Esophagus muscularis mucosa (tissue), 4 donors: Measurements from ENCODE around the gene KHSRP. TPM values are rescaled to one million over a fixed set of nuclear protein-coding genes. Genes with fewer than 3 reads are reported as not detected.
"Not testable (repeated sequence)": the region's sequence is repeated elsewhere in the genome, so short reads cannot be mapped to it uniquely, and the experiment has no call there.

Source experiments
- DNase-seq: peaks from one replicate; pipeline ENCODE4 v3.0.0-alpha.2; 2017; ENCODE audit errors: extremely low spot score
- H3K27ac ChIP-seq, 4 donors: fragments of 200-600 bp; sonication (generic); replicated peaks in 1 of 4; 1 replicate in 3 of 4; 2 replicates in 1 of 4; pipeline ENCODE4 v1.5.1; 2016 to 2019; ENCODE audit warnings: mild to moderate bottlenecking in 1 of 4
- H3K27me3 ChIP-seq, 4 donors: fragments of 200-600 bp; sonication (generic); one replicate each; pipeline versions ENCODE4 v1.5.1 to v1.6.0; 2016 to 2019
- H3K36me3 ChIP-seq, 4 donors: fragments of 200-600 bp; sonication (generic); one replicate each; pipeline ENCODE4 v1.5.1; 2016 to 2019
- H3K4me1 ChIP-seq, 4 donors: fragments of 200-600 bp; sonication (generic); one replicate each; pipeline ENCODE4 v1.5.1; 2016 to 2019
- H3K4me3 ChIP-seq, 4 donors: fragments of 200-600 bp; sonication (generic); 1 replicate in 2 of 4; 2 replicates in 2 of 4; pipeline ENCODE4 v1.5.1; 2016 to 2019; ENCODE audit warnings: mild to moderate bottlenecking in 4 of 4, moderate library complexity in 1 of 4
- H3K9me3 ChIP-seq, 4 donors: fragments of 200-600 bp; sonication (generic); 1 replicate in 3 of 4; 2 replicates in 1 of 4; pipeline ENCODE4 v1.5.1; 2016 to 2019
- EP300 ChIP-seq: sonication (generic); formaldehyde crosslinking; IDR thresholded peaks from one replicate; pipeline ENCODE4 v1.6.1; 2017; ENCODE audit warnings: antibody characterized with exemption
- POLR2A ChIP-seq: fragments of 450-650 bp; IDR thresholded peaks from one replicate; pipeline ENCODE4 v1.6.1; 2017; ENCODE audit warnings: antibody characterized with exemption, moderate library complexity, mild to moderate bottlenecking, low read depth
- POLR2AphosphoS5 ChIP-seq, 2 donors: sonication (generic); formaldehyde crosslinking; IDR thresholded peaks; one replicate each; pipeline ENCODE4 v1.6.1; 2017; ENCODE audit warnings: antibody characterized with exemption in 2 of 2
- WGBS: methylation state at CpG from one replicate; pipeline ENCODE4 v1.1.5; 2018; 5-methylcytosine and 5-hydroxymethylcytosine counted together
- intact Hi-C: fragments of 100-400 bp; cut with DNase I; formaldehyde crosslinking; loops from one replicate; pipeline ENCODE4 v1.15.1; 2023
- total RNA-seq, 4 donors: library from RNA; depleted of rRNA; stranded (reverse); fragments of >200 nt; gene quantifications; one replicate each; pipeline versions ENCODE4 v1.1.0 to v1.2.1, GENCODE V29; 2016
- TF ChIP-seq, protein P1 (sequence below), 3 experiments: fragments of 200-600 bp in 2 of 3; fragments of 450-650 bp in 1 of 3; sonication (generic) in 2 of 3; IDR thresholded peaks; one replicate each; pipeline ENCODE4 v1.5.1; 2017 to 2019; ENCODE audit warnings: antibody characterized with exemption in 3 of 3, mild to moderate bottlenecking in 2 of 3, moderate library complexity in 1 of 3

The KHSRP gene
- total RNA-seq, 4 donors from 2014 or later = 105 to 202 (median 148) TPM

DNA sequence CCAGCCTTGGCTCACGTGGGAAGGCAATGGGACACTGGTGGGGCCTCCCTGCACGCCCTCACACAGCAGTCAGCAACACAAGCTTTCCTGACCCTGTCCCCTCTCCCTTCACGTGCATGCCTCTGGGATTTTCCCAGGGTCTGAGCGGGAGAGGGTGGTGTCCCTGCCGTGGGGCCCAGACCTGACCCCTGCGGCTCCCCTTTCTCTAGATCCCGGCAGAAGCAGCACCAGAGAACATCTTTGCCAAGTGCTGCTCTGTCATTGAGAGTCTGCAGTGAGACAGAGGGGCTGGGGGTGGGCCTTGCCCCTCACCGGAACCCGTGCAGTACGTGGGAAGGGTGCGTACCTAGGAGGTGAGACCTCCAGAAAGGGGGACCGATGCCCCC, 12.6 kb downstream of the KHSRP start:
- 71% methylated on average over 6 of the region's 12 CpGs for WGBS
- no peak for TF ChIP-seq EP300
- no peak for TF ChIP-seq POLR2A
- no peak for TF ChIP-seq POLR2AphosphoS5 (IDR thresholded peaks at IDR 0.05)
- TF ChIP-seq, protein P1, sequence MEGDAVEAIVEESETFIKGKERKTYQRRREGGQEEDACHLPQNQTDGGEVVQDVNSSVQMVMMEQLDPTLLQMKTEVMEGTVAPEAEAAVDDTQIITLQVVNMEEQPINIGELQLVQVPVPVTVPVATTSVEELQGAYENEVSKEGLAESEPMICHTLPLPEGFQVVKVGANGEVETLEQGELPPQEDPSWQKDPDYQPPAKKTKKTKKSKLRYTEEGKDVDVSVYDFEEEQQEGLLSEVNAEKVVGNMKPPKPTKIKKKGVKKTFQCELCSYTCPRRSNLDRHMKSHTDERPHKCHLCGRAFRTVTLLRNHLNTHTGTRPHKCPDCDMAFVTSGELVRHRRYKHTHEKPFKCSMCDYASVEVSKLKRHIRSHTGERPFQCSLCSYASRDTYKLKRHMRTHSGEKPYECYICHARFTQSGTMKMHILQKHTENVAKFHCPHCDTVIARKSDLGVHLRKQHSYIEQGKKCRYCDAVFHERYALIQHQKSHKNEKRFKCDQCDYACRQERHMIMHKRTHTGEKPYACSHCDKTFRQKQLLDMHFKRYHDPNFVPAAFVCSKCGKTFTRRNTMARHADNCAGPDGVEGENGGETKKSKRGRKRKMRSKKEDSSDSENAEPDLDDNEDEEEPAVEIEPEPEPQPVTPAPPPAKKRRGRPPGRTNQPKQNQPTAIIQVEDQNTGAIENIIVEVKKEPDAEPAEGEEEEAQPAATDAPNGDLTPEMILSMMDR (IDR thresholded peaks at IDR 0.05) = no peak
- Histone ChIP-seq H3K4me3 (no peak overlapping the region), H3K27me3 (no peaks in the 10 kb centered on the region), H3K9me3 (no peaks in the 10 kb centered on the region), H3K4me1 (peaks cover 0 to 23% (median 17%) of the 10 kb centered on the region in 4 donors), H3K36me3 (peaks cover 31 to 36% (median 34%) of the 10 kb centered on the region in 4 donors), H3K27ac (peak overlapping the region in 1 of 4 donors; percentile 53)
- no peak for DNase-seq
- intact Hi-C loops = no loop called here

DNA sequence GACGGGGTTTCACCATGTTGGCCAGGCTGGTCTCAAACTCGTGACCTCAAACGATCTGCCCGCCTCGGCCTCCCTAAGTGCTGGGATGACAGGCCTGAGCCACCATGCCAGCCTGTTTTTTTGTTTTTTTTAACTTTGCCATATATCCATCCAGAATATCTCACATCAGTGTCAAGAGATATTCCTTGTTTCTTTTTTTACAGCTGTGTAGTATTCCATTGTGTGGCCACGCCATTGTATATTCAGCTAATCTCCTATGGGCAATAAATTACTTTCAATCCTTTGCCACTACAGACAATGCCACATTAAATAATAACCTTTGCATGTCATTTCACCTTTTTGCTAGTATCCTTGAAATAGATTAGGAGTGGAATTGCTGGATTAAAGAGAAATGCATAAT, 15.3 kb downstream of the KHSRP start:
- H3K36me3 ChIP-seq = peaks cover 4 to 9% (median 7%) of the 10 kb centered on the region in 4 donors
- intact Hi-C loops = no loop called here
- no peak overlapping the region for H3K27ac ChIP-seq
- peaks cover 0 to 19% (median 15%) of the 10 kb centered on the region in 4 donors for H3K4me1 ChIP-seq
- H3K9me3 ChIP-seq = no peaks in the 10 kb centered on the region
- no peaks in the 10 kb centered on the region for H3K27me3 ChIP-seq
- no peak for DNase-seq
- TF ChIP-seq, protein P1 (IDR thresholded peaks at IDR 0.05) = no peak
- H3K4me3 ChIP-seq = no peak overlapping the region
- WGBS = 98% methylated on average over 6 of the region's 6 CpGs

DNA sequence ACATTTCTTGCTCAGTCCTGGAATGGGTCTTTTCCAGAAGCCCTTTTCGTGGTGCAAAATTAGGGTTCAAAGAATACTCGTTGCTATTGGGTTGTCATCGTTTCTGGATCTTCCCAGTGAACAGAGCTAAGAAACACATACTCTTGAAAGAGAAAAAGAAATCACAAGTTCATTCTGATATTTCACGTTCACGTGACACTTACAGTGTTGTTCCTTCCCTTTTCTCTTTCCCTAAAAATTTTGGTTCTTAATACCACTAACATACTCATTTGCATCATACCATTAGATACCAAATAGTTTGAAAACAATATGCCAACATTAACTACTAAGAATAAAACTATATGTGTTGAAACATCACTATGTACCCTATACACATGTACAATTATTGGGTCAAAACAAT, 18.2 kb downstream of the KHSRP start:
- Histone ChIP-seq H3K9me3 (no peaks in the 10 kb centered on the region), H3K4me3 (no peak overlapping the region), H3K4me1 (peaks cover 0 to 5% (median 0%) of the 10 kb centered on the region in 4 donors), H3K36me3 (no peaks in the 10 kb centered on the region), H3K27me3 (no peaks in the 10 kb centered on the region), H3K27ac (no peak overlapping the region)
- 86% methylated on average over 5 of the region's 5 CpGs for WGBS
- no peak for DNase-seq
- TF ChIP-seq POLR2A (no peak), EP300 (no peak), POLR2AphosphoS5 (IDR thresholded peaks at IDR 0.05) (no peak)
- TF ChIP-seq, protein P1 (IDR thresholded peaks at IDR 0.05) = no peak
- intact Hi-C loops = no loop called here

- DNase-seq = no peak
- Histone ChIP-seq H3K4me3 (no peak overlapping the region), H3K27ac (no peak overlapping the region), H3K4me1 (peaks cover 0 to 5% (median 0%) of the 10 kb centered on the region in 4 donors), H3K9me3 (no peaks in the 10 kb centered on the region), H3K27me3 (no peaks in the 10 kb centered on the region), H3K36me3 (no peaks in the 10 kb centered on the region)
- no peak for TF ChIP-seq POLR2A
- TF ChIP-seq POLR2AphosphoS5 (IDR thresholded peaks at IDR 0.05) = no peak
- TF ChIP-seq, protein P1 (IDR thresholded peaks at IDR 0.05) = no peak
- no peak for TF ChIP-seq EP300
- WGBS = 50% methylated on average over 17 of the region's 22 CpGs
- intact Hi-C loops = no loop called here
Measured at GRCh38 chr19:6402837-6403608, 21.6 kb downstream of the KHSRP start.

DNA sequence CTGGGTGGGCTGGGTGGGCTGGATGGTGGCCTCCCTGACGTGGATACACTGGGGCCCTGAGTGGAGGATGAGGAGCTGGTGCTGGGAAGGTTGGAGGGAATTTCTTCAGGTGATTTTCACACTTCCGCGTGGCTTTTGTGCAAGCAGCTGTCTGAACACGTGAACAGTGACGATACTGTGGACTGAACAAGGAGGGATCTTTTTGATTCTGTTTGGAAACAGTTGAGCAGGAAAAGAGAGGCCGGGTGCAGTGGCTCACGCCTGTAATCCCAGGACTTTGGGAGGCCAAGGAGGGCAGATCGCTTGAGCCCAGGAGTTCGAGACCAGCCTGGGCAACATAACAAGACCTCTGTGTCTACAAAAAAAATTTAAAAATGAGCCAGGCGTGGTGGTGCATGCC, 22.6 kb downstream of the KHSRP start:
- intact Hi-C loops = no loop called here
- no peak overlapping the region for H3K4me3 ChIP-seq
- TF ChIP-seq POLR2A (no peak), POLR2AphosphoS5 (IDR thresholded peaks at IDR 0.05) (no peak)
- H3K27ac ChIP-seq = no peak overlapping the region
- no peaks in the 10 kb centered on the region for H3K9me3 ChIP-seq
- H3K36me3 ChIP-seq = no peaks in the 10 kb centered on the region
- no peak for DNase-seq
- no peaks in the 10 kb centered on the region for H3K27me3 ChIP-seq
- H3K4me1 ChIP-seq = peaks cover 0 to 5% (median 0%) of the 10 kb centered on the region in 4 donors
- WGBS = 88% methylated on average over 10 of the region's 10 CpGs

- 87% methylated on average over 20 of the region's 23 CpGs for WGBS
- H3K27ac ChIP-seq, intact Hi-C loops, H3K36me3 ChIP-seq, DNase-seq, H3K4me1 ChIP-seq, H3K9me3 ChIP-seq, H3K4me3 ChIP-seq, H3K27me3 ChIP-seq: not testable (repeated sequence)
Measured at GRCh38 chr19:6400062-6400944, 24.3 kb downstream of the KHSRP start.
